HepG2 (cell line): ENCODE measurements around the gene RBL1. TPM values are rescaled to one million over a fixed set of nuclear protein-coding genes. Genes with fewer than 3 reads are reported as not detected.
A peak's percentile ranks its signal among the peaks of the same experiment; 100 is the strongest.

ENCODE experiments used
- ATAC-seq: fragments of 200-7000 bp; cut with Tn5 transposase; 3 replicates; pipeline ENCODE4 v1.9.1; 2020; ENCODE audit warnings: mild to moderate bottlenecking, moderate library complexity
- BruUV-seq: library from RNA; stranded (reverse); fragments of 400-500 nt; replicated peaks from 2 replicates; lab custom pipeline; 2021; lab: Mats Ljungman, UMichigan
- CTCF ChIA-PET: fragments of 300-600 bp; formaldehyde crosslinking; extraction: SDS; loops from one replicate; lab custom pipeline; 2021; ENCODE audit warnings: low total read pairs, inconsistent platforms, low intra/inter-chr PET ratio; lab: Yijun Ruan, JAX
- POLR2A ChIA-PET: fragments of 350-600 bp; sonication (Branson Sonifier 250); formaldehyde crosslinking; loops from one replicate; lab custom pipeline; 2020; ENCODE audit warnings: antibody characterized with exemption, inconsistent platforms; lab: Yijun Ruan, JAX
- DNase-seq: peaks from one replicate; pipeline ENCODE4 v3.0.0-alpha.2; 2015; ENCODE audit warnings: low spot score
- FAIRE-seq: peaks from 3 replicates; lab custom pipeline; 2011; peaks lifted over from hg19 to GRCh38; lab: Jason Lieb, UNC
- H2AFZ ChIP-seq: one replicate; pipeline ENCODE4 v1.6.1; 2011; ENCODE audit warnings: low read length, inconsistent platforms
- H3K27ac ChIP-seq: fragments of 300-600 bp; 3 replicates; pipeline ENCODE4 v1.8.0; 2011; ENCODE audit warnings: mixed run types, mild to moderate bottlenecking, mixed read lengths, low read length, inconsistent platforms; ENCODE audit not compliant: insufficient read depth; ENCODE audit errors: extremely low read length
- H3K27me3 ChIP-seq, 2 experiments: fragments of 200-600 bp in 1 of 2; 2 replicates in 1 of 2; 3 replicates in 1 of 2; pipeline versions ENCODE4 v1.6.0 to v1.8.0; 2011; ENCODE audit warnings: low read length in 2 of 2, mild to moderate bottlenecking in 2 of 2, moderate library complexity in 2 of 2, inconsistent platforms in 1 of 2; ENCODE audit not compliant: insufficient read depth in 2 of 2, control insufficient read depth in 1 of 2
- H3K36me3 ChIP-seq, 2 experiments: fragments of 200-600 bp in 1 of 2; replicated peaks in 1 of 2; 2 replicates in 1 of 2; 3 replicates in 1 of 2; pipeline versions ENCODE4 v1.5.1 to v1.8.0; 2011; ENCODE audit warnings: low read length in 2 of 2, inconsistent platforms in 1 of 2; ENCODE audit not compliant: insufficient read depth in 2 of 2, control insufficient read depth in 1 of 2
- H3K4me1 ChIP-seq: 2 replicates; pipeline ENCODE4 v1.5.1; 2012; ENCODE audit warnings: low read length, inconsistent platforms; ENCODE audit not compliant: insufficient read depth
- H3K4me2 ChIP-seq: 2 replicates; pipeline ENCODE4 v1.6.0; 2011; ENCODE audit warnings: low read depth, low read length, inconsistent platforms
- H3K4me3 ChIP-seq, 3 experiments: fragments of 200-600 bp in 1 of 3; sonication (generic), shearing (Covaris generic) in 1 of 3; replicated peaks in 1 of 3; 2 replicates each; pipeline ENCODE4 v1.5.1; 2011 to 2016; ENCODE audit warnings: low read length in 3 of 3, inconsistent platforms in 2 of 3, low read depth in 2 of 3, mild to moderate bottlenecking in 2 of 3, control low read depth in 1 of 3, mixed read lengths in 1 of 3; ENCODE audit not compliant: insufficient read depth in 1 of 3
- H3K79me2 ChIP-seq: one replicate; pipeline ENCODE4 v1.6.1; 2011; ENCODE audit warnings: low read length, inconsistent platforms; ENCODE audit not compliant: insufficient read depth
- H3K9ac ChIP-seq: 2 replicates; pipeline ENCODE4 v1.6.0; 2011; ENCODE audit warnings: mild to moderate bottlenecking, low read depth, low read length, inconsistent platforms; ENCODE audit not compliant: insufficient read depth
- H3K9me3 ChIP-seq: 2 replicates; pipeline ENCODE4 v1.5.1; 2012; ENCODE audit warnings: mild to moderate bottlenecking, low read length
- H4K20me1 ChIP-seq: 2 replicates; pipeline ENCODE4 v1.6.0; 2011; ENCODE audit warnings: inconsistent platforms, mild to moderate bottlenecking, low read length, moderate library complexity; ENCODE audit not compliant: insufficient read depth
- NCOA5 ChIP-seq: sonication (generic); formaldehyde crosslinking; IDR thresholded peaks from 2 replicates; pipeline ENCODE4 v1.4.0; 2020; ENCODE audit warnings: missing genetic modification reagents
- ZNF121 ChIP-seq: sonication (generic); formaldehyde crosslinking; IDR thresholded peaks from 2 replicates; pipeline ENCODE4 v1.5.0; 2020; ENCODE audit warnings: mild to moderate bottlenecking, missing genetic modification reagents
- ZNF230 ChIP-seq: sonication (generic); formaldehyde crosslinking; IDR thresholded peaks from 2 replicates; pipeline ENCODE4 v1.4.0; 2020; ENCODE audit warnings: mild to moderate bottlenecking, missing genetic modification reagents
- ZNF350 ChIP-seq: sonication (generic); formaldehyde crosslinking; IDR thresholded peaks from 2 replicates; pipeline ENCODE4 v1.4.0; 2020; ENCODE audit warnings: mild to moderate bottlenecking, low read depth, missing genetic modification reagents, borderline replicate concordance
- WGBS: methylation state at CpG from one replicate; pipeline ENCODE4 v1.1.6; 2017; ENCODE audit warnings: low lambda C conversion rate; 5-methylcytosine and 5-hydroxymethylcytosine counted together
- in situ Hi-C: cut with HindIII; loops from 2 replicates; pipeline ENCODE4 v1.10.0; 2017; ENCODE audit warnings: low pct_unique_long_range_greater_than_20kb; ENCODE audit not compliant: extremely low pct_ligation_motif_present
- intact Hi-C: fragments of 100-400 bp; cut with micrococcal nuclease; formaldehyde crosslinking; loops from one replicate; pipeline ENCODE4 v1.10.0; 2022; ENCODE audit not compliant: unreplicated experiment
- polyA plus RNA-seq, 8 experiments: library from polyadenylated mRNA; depleted of rRNA in 3 of 8; stranded (reverse) in 7 of 8; unstranded in 1 of 8; fragments of >200 nt; fragmentation: Illumina TruSeq in 4 of 8; extraction: Trizol in 4 of 8; gene quantifications; 2 replicates each; pipeline versions ENCODE4 v1.2.1 to v1.2.3, GENCODE V29; 2011 to 2016; ENCODE audit warnings: low read depth in 4 of 8, missing spikeins in 1 of 8, mixed read lengths in 1 of 8; ENCODE audit not compliant: insufficient read depth in 1 of 8
- total RNA-seq, 5 experiments: library from RNA; depleted of rRNA; stranded (reverse); fragments of >200 nt; fragmentation: Illumina TruSeq; extraction: Trizol; gene quantifications; 2 replicates each; pipeline ENCODE4 v1.2.3, GENCODE V29; 2016; ENCODE audit warnings: low read depth in 1 of 5
- TF ChIP-seq, protein P1 (sequence below): sonication (generic); formaldehyde crosslinking; IDR thresholded peaks from 2 replicates; pipeline ENCODE4 v1.5.0; 2020; ENCODE audit warnings: mild to moderate bottlenecking, missing genetic modification reagents

The RBL1 gene
- total and polyA plus RNA-seq, 2 of the 13 experiments (the other 11 are each of a cell fraction or from before 2014, with no cell fraction given), result 6.0 to 27.5 TPM

DNA sequence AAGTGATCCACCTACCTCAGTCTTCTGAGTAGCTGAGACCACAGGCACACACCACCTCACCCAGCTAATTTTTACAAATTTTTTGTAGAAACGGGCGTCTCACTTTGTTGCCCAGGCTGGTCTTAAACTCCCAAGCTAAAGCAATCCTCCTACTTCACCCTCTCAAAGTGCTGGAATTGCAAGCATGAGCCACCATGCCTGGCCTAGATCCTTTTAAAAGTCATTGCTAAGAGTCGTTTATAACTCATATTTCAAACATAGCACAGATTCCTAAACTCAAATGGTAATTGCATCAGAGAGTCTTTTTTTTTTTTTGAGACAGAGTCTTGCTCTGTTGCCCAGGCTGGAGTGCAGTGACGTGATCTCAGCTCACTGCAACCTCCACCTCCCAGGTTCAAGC is 136.6 kb downstream of the RBL1 start:
- Histone ChIP-seq H3K4me2 (no peak overlapping the region), H3K4me1 (peaks cover 75% of the 10 kb centered on the region), H3K9me3 (peaks cover 16% of the 10 kb centered on the region), H3K27ac (no peak overlapping the region), H3K36me3 (no peaks in the 10 kb centered on the region), H3K27me3 (no peaks in the 10 kb centered on the region), H3K9ac (no peak overlapping the region), H3K4me3 (no peak overlapping the region), H2AFZ (no peak overlapping the region), H3K79me2 (no peaks in the 10 kb centered on the region), H4K20me1 (no peaks in the 10 kb centered on the region)
- ATAC-seq (no peak), FAIRE-seq (no peak), DNase-seq (no peak)
- no TSS peak for BruUV-seq
- intact Hi-C loops, result loop anchor here (10.0 kb wide), 1 partner anchor 136 kb away; the partner anchor contains the start of gene RBL1
- in situ Hi-C loops, result no loop called here
- TF ChIP-seq ZNF121 (peak; percentile 40; the same call in 1 of the 2 replicates), ZNF230 (CRISPR knock-in tag) (no peak), NCOA5 (no peak), ZNF350 (CRISPR knock-in tag) (0 out of 2 replicates have a peak, but pooled peaks have one; percentile 8)
- TF ChIP-seq, protein P1, sequence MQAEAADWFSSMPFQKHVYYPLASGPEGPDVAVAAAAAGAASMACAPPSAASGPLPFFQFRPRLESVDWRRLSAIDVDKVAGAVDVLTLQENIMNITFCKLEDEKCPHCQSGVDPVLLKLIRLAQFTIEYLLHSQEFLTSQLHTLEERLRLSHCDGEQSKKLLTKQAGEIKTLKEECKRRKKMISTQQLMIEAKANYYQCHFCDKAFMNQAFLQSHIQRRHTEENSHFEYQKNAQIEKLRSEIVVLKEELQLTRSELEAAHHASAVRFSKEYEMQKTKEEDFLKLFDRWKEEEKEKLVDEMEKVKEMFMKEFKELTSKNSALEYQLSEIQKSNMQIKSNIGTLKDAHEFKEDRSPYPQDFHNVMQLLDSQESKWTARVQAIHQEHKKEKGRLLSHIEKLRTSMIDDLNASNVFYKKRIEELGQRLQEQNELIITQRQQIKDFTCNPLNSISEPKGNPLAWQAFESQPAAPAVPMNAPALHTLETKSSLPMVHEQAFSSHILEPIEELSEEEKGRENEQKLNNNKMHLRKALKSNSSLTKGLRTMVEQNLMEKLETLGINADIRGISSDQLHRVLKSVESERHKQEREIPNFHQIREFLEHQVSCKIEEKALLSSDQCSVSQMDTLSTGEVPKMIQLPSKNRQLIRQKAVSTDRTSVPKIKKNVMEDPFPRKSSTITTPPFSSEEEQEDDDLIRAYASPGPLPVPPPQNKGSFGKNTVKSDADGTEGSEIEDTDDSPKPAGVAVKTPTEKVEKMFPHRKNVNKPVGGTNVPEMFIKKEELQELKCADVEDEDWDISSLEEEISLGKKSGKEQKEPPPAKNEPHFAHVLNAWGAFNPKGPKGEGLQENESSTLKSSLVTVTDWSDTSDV (CRISPR knock-in tag), result no peak
- WGBS, result 83% methylated on average over 4 of the region's 4 CpGs
- CTCF ChIA-PET, result no interaction called here
- POLR2A ChIA-PET, result no interaction called here
